Measurements from ENCODE around the gene PRDX5.

DNA sequence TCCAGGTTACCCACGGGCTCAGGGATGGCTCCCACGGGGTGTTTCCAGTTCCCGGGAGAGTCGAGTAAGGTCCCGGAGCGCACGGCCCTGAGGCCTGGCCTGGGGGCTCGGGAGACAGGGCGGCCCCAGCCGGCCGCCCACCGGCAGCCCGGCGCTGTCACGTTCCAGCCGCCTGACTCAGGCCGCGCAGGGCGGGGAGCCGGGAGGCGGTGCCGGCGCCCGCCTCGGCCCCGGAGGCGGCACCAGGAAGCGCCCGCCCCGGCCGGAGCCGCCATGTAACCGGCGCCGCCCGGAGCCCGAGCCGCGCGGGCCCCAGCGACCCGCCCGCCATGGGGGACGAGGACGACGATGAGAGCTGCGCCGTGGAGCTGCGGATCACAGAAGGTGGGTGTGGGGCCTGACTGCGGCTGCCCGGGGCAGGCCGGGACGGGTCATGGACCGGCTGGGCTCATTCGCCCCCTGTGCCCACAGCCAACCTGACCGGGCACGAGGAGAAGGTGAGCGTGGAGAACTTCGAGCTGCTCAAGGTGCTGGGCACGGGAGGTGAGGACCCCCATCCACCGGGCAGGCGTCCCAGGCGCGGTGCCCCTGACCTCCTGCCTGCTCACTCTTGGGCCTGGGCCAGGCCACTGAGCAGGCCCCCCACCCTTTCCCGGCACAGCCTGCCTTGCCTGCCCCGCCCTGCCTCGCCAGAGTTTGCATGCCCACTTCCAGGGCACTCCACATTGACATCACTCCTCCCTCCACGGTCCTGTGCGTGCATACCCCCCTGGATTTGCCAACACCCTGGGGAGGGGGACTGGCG is 41.2 kb downstream of the PRDX5 start, which contains the start of gene RPS6KA4:
- TF ChIP-seq EZH2phosphoT487 (IDR thresholded peaks at IDR 0.05; ENCODE audit: insufficient read depth, low read depth) (no peak), EZH2 (IDR thresholded peaks at IDR 0.05; ENCODE audit: insufficient read depth, poor library complexity, severe bottlenecking) (no peak)

All from GM23248 (cell line).